Measurements from ENCODE around the gene CHI3L1.

CHI3L1 gene

GRCh38 chr1:203153051-203153988 lies 33.2 kb downstream of the CHI3L1 start:
- H3K27ac Mint-ChIP-seq, result peak overlapping the region; percentile 89 to 98 (median 98)
- peaks cover 4% of the 10 kb centered on the region for H3K36me3 Mint-ChIP-seq (ENCODE audit: low read depth)
- peaks cover 3% of the 10 kb centered on the region for H3K9me3 Mint-ChIP-seq
- peaks cover 69% of the 10 kb centered on the region for H3K4me1 Mint-ChIP-seq
- no peak for TF ChIP-seq CTCF (IDR thresholded peaks at IDR 0.05; ENCODE audit: unreplicated experiment in 3 of 3)
- H3K4me3 Mint-ChIP-seq, result peak overlapping the region in 2 of 3 experiments; percentile 23 to 41
- H3K27me3 Mint-ChIP-seq (ENCODE audit: low read depth), result peaks cover 4% of the 10 kb centered on the region

- TF ChIP-seq CTCF (IDR thresholded peaks at IDR 0.05; ENCODE audit: unreplicated experiment in 3 of 3), result no peak
- peak overlapping the region; percentile 89 to 98 (median 98) for H3K27ac Mint-ChIP-seq
- H3K9me3 Mint-ChIP-seq, result no peaks in the 10 kb centered on the region
- H3K4me1 Mint-ChIP-seq, result peaks cover 62% of the 10 kb centered on the region
- H3K36me3 Mint-ChIP-seq (ENCODE audit: low read depth), result no peaks in the 10 kb centered on the region
- H3K27me3 Mint-ChIP-seq (ENCODE audit: low read depth), result peaks cover 4% of the 10 kb centered on the region
- H3K4me3 Mint-ChIP-seq, result peak overlapping the region in 2 of 3 experiments; percentile 41 to 45
These were observed 34.1 kb downstream of the CHI3L1 start for GRCh38 chr1:203152158-203153034.

GRCh38 chr1:203151362-203152157 lies 34.9 kb downstream of the CHI3L1 start:
- Mint-ChIP-seq H3K4me1 (peaks cover 65% of the 10 kb centered on the region), H3K36me3 (ENCODE audit: low read depth) (no peaks in the 10 kb centered on the region), H3K9me3 (no peaks in the 10 kb centered on the region), H3K27me3 (ENCODE audit: low read depth) (peaks cover 4% of the 10 kb centered on the region), H3K4me3 (peak overlapping the region in 2 of 3 experiments; percentile 45 to 73), H3K27ac (peak overlapping the region; percentile 89 to 98 (median 98))
- no peak for TF ChIP-seq CTCF (IDR thresholded peaks at IDR 0.05; ENCODE audit: unreplicated experiment in 3 of 3)

- TF ChIP-seq CTCF (IDR thresholded peaks at IDR 0.05; ENCODE audit: unreplicated experiment in 3 of 3), result no peak
- Mint-ChIP-seq H3K4me1 (peaks cover 59% of the 10 kb centered on the region), H3K27ac (peak overlapping the region; percentile 89 to 98 (median 98))
These were observed 35.8 kb downstream of the CHI3L1 start for GRCh38 chr1:203150511-203151297.

More at GRCh38 chr1:203150511-203151297, 35.8 kb downstream of the CHI3L1 start:
- no peaks in the 10 kb centered on the region for H3K9me3 Mint-ChIP-seq
- H3K36me3 Mint-ChIP-seq (ENCODE audit: low read depth), result no peaks in the 10 kb centered on the region
- H3K4me3 Mint-ChIP-seq, result no peak overlapping the region
- peaks cover 4% of the 10 kb centered on the region for H3K27me3 Mint-ChIP-seq (ENCODE audit: low read depth)
